Activated naive CD4-positive, alpha-beta T cell treated with anti-CD3 and anti-CD28 coated beads, Interleukin-2, amount 50 U/mL, for 24 hours (primary cell): ENCODE data around the gene AGFG1.

ENCODE experiments used
- H3K27ac Mint-ChIP-seq: one replicate; pipeline ENCODE4 v1.8.0; 2021; ENCODE audit warnings: mild to moderate bottlenecking, mixed read lengths
- H3K27me3 Mint-ChIP-seq: one replicate; pipeline ENCODE4 v1.8.0; 2021; ENCODE audit warnings: mixed read lengths
- H3K36me3 Mint-ChIP-seq: one replicate; pipeline ENCODE4 v1.8.0; 2021; ENCODE audit warnings: mixed read lengths
- H3K4me1 Mint-ChIP-seq: one replicate; pipeline ENCODE4 v1.8.0; 2021; ENCODE audit warnings: mixed read lengths
- H3K4me3 Mint-ChIP-seq: one replicate; pipeline ENCODE4 v1.8.0; 2021; ENCODE audit warnings: mild to moderate bottlenecking, mixed read lengths
- H3K9me3 Mint-ChIP-seq: one replicate; pipeline ENCODE4 v1.8.0; 2021; ENCODE audit warnings: mixed read lengths

Gene AGFG1

GRCh38 chr2:227471924-227472264 lies at the start of gene AGFG1:
Gene AGFG1 (plus strand): TSS chr2:227472156. CDS start chr2:227472422, 266 bp downstream.
- H3K27me3 Mint-ChIP-seq = no peaks in the 10 kb centered on the region
- peak within 1 kb of the TSS; percentile 86 for H3K27ac Mint-ChIP-seq
- peaks cover 60% of the 10 kb centered on the region for H3K4me1 Mint-ChIP-seq
- H3K4me3 Mint-ChIP-seq = peak within 1 kb of the TSS; percentile 97
- H3K36me3 Mint-ChIP-seq = peaks cover 7% of the 10 kb centered on the region
- H3K9me3 Mint-ChIP-seq = no peaks in the 10 kb centered on the region

- Mint-ChIP-seq H3K27me3 (no peaks in the 10 kb centered on the region), H3K4me3 (no peak overlapping the region), H3K9me3 (no peaks in the 10 kb centered on the region), H3K27ac (peak overlapping the region; percentile 37), H3K4me1 (peaks cover 3% of the 10 kb centered on the region), H3K36me3 (no peaks in the 10 kb centered on the region)
Observed at GRCh38 chr2:227423656-227424499, 48.1 kb upstream of the AGFG1 start.

GRCh38 chr2:227428731-227429285 lies 43.1 kb upstream of the AGFG1 start:
- Mint-ChIP-seq H3K36me3 (peaks cover 11% of the 10 kb centered on the region), H3K4me1 (peaks cover 3% of the 10 kb centered on the region), H3K4me3 (no peak overlapping the region), H3K9me3 (peaks cover 9% of the 10 kb centered on the region), H3K27ac (no peak overlapping the region), H3K27me3 (no peaks in the 10 kb centered on the region)

GRCh38 chr2:227430639-227431038 lies 41.3 kb upstream of the AGFG1 start:
- Mint-ChIP-seq H3K36me3 (peaks cover 11% of the 10 kb centered on the region), H3K9me3 (peaks cover 9% of the 10 kb centered on the region), H3K4me3 (no peak overlapping the region), H3K27ac (no peak overlapping the region), H3K27me3 (no peaks in the 10 kb centered on the region), H3K4me1 (peaks cover 3% of the 10 kb centered on the region)

GRCh38 chr2:227433171-227433570 lies 38.8 kb upstream of the AGFG1 start:
- Mint-ChIP-seq H3K9me3 (peaks cover 14% of the 10 kb centered on the region), H3K36me3 (peaks cover 11% of the 10 kb centered on the region), H3K4me3 (no peak overlapping the region), H3K4me1 (peaks cover 3% of the 10 kb centered on the region), H3K27ac (no peak overlapping the region), H3K27me3 (no peaks in the 10 kb centered on the region)

- H3K27me3 Mint-ChIP-seq = no peaks in the 10 kb centered on the region
- H3K4me1 Mint-ChIP-seq = no peaks in the 10 kb centered on the region
- H3K4me3 Mint-ChIP-seq = no peak overlapping the region
- peaks cover 11% of the 10 kb centered on the region for H3K36me3 Mint-ChIP-seq
- peaks cover 14% of the 10 kb centered on the region for H3K9me3 Mint-ChIP-seq
- H3K27ac Mint-ChIP-seq = no peak overlapping the region
Observed at GRCh38 chr2:227436436-227437174, 35.4 kb upstream of the AGFG1 start.

- peaks cover 5% of the 10 kb centered on the region for H3K9me3 Mint-ChIP-seq
- H3K36me3 Mint-ChIP-seq = no peaks in the 10 kb centered on the region
- H3K4me1 Mint-ChIP-seq = no peaks in the 10 kb centered on the region
- H3K27ac Mint-ChIP-seq = no peak overlapping the region
- H3K27me3 Mint-ChIP-seq = no peaks in the 10 kb centered on the region
- no peak overlapping the region for H3K4me3 Mint-ChIP-seq
Observed at GRCh38 chr2:227439214-227439613, 32.7 kb upstream of the AGFG1 start.

GRCh38 chr2:227442639-227443038 lies 29.3 kb upstream of the AGFG1 start:
- H3K36me3 Mint-ChIP-seq = no peaks in the 10 kb centered on the region
- no peak overlapping the region for H3K4me3 Mint-ChIP-seq
- no peaks in the 10 kb centered on the region for H3K4me1 Mint-ChIP-seq
- no peaks in the 10 kb centered on the region for H3K9me3 Mint-ChIP-seq
- no peak overlapping the region for H3K27ac Mint-ChIP-seq
- H3K27me3 Mint-ChIP-seq = no peaks in the 10 kb centered on the region

GRCh38 chr2:227443889-227444568 lies 27.9 kb upstream of the AGFG1 start:
- Mint-ChIP-seq H3K27me3 (no peaks in the 10 kb centered on the region), H3K4me3 (no peak overlapping the region), H3K36me3 (no peaks in the 10 kb centered on the region), H3K27ac (no peak overlapping the region), H3K9me3 (no peaks in the 10 kb centered on the region), H3K4me1 (no peaks in the 10 kb centered on the region)

- Mint-ChIP-seq H3K36me3 (no peaks in the 10 kb centered on the region), H3K9me3 (no peaks in the 10 kb centered on the region), H3K27me3 (no peaks in the 10 kb centered on the region), H3K4me1 (peaks cover 3% of the 10 kb centered on the region), H3K4me3 (no peak overlapping the region), H3K27ac (no peak overlapping the region)
Observed at GRCh38 chr2:227447606-227448005, 24.4 kb upstream of the AGFG1 start.

GRCh38 chr2:227450311-227450841 lies 21.6 kb upstream of the AGFG1 start:
- H3K4me3 Mint-ChIP-seq = no peak overlapping the region
- H3K27ac Mint-ChIP-seq = no peak overlapping the region
- peaks cover 12% of the 10 kb centered on the region for H3K4me1 Mint-ChIP-seq
- H3K9me3 Mint-ChIP-seq = no peaks in the 10 kb centered on the region
- no peaks in the 10 kb centered on the region for H3K27me3 Mint-ChIP-seq
- no peaks in the 10 kb centered on the region for H3K36me3 Mint-ChIP-seq

GRCh38 chr2:227450926-227451654 lies 20.9 kb upstream of the AGFG1 start:
- H3K27ac Mint-ChIP-seq = no peak overlapping the region
- no peak overlapping the region for H3K4me3 Mint-ChIP-seq
- H3K36me3 Mint-ChIP-seq = no peaks in the 10 kb centered on the region
- peaks cover 15% of the 10 kb centered on the region for H3K4me1 Mint-ChIP-seq
- H3K27me3 Mint-ChIP-seq = no peaks in the 10 kb centered on the region
- no peaks in the 10 kb centered on the region for H3K9me3 Mint-ChIP-seq

GRCh38 chr2:227451655-227451992 lies 20.3 kb upstream of the AGFG1 start:
- H3K9me3 Mint-ChIP-seq = no peaks in the 10 kb centered on the region
- H3K27ac Mint-ChIP-seq = no peak overlapping the region
- no peaks in the 10 kb centered on the region for H3K36me3 Mint-ChIP-seq
- H3K4me3 Mint-ChIP-seq = no peak overlapping the region
- H3K27me3 Mint-ChIP-seq = no peaks in the 10 kb centered on the region
- peaks cover 21% of the 10 kb centered on the region for H3K4me1 Mint-ChIP-seq

- H3K27me3 Mint-ChIP-seq = no peaks in the 10 kb centered on the region
- H3K4me3 Mint-ChIP-seq = no peak overlapping the region
- H3K27ac Mint-ChIP-seq = no peak overlapping the region
- H3K36me3 Mint-ChIP-seq = no peaks in the 10 kb centered on the region
- no peaks in the 10 kb centered on the region for H3K9me3 Mint-ChIP-seq
- H3K4me1 Mint-ChIP-seq = peaks cover 36% of the 10 kb centered on the region
Observed at GRCh38 chr2:227453810-227454209, 18.1 kb upstream of the AGFG1 start.

- Mint-ChIP-seq H3K36me3 (no peaks in the 10 kb centered on the region), H3K27ac (no peak overlapping the region), H3K4me3 (no peak overlapping the region), H3K9me3 (no peaks in the 10 kb centered on the region), H3K27me3 (no peaks in the 10 kb centered on the region), H3K4me1 (peaks cover 42% of the 10 kb centered on the region)
Observed at GRCh38 chr2:227454323-227454860, 17.6 kb upstream of the AGFG1 start.
